HEK293 (cell line): ENCODE results near the gene SNRNP70.

ENCODE experiments used
- CTCF ChIA-PET: fragments of 350-600 bp; formaldehyde crosslinking; extraction: SDS; loops from one replicate; lab custom pipeline; 2021; ENCODE audit warnings: antibody characterized with exemption; lab: Yijun Ruan, JAX
- POLR2A ChIA-PET: fragments of 300-600 bp; formaldehyde crosslinking; extraction: SDS; loops from one replicate; lab custom pipeline; 2020; ENCODE audit warnings: antibody characterized with exemption, inconsistent platforms; lab: Yijun Ruan, JAX
- H3K27ac ChIP-seq: fragments of 200-500 bp; sonication (Bioruptor generic); 2 replicates; pipeline ENCODE4 v1.5.1; 2014; ENCODE audit warnings: low read depth, low read length, control low read depth, inconsistent platforms; ENCODE audit errors: extremely low read depth
- H3K36me3 ChIP-seq, 2 experiments: fragments of 200-500 bp in 1 of 2; sonication (Bioruptor generic) in 1 of 2; 1 replicate in 1 of 2; 2 replicates in 1 of 2; pipeline ENCODE4 v1.5.1; 2014 to 2017; ENCODE audit warnings: inconsistent platforms in 2 of 2, low read length in 2 of 2; ENCODE audit not compliant: control insufficient read depth in 2 of 2, insufficient read depth in 1 of 2
- H3K4me1 ChIP-seq: fragments of 200-500 bp; sonication (Bioruptor generic); 2 replicates; pipeline ENCODE4 v1.5.1; 2014; ENCODE audit warnings: mild to moderate bottlenecking, low read length, inconsistent platforms; ENCODE audit not compliant: control insufficient read depth, insufficient read depth
- H3K4me3 ChIP-seq: 2 replicates; pipeline ENCODE4 v1.5.1; 2011; ENCODE audit warnings: low read depth, mild to moderate bottlenecking, control low read depth, low read length, moderate library complexity
- H3K9me3 ChIP-seq: fragments of 200-500 bp; sonication (Bioruptor generic); 2 replicates; pipeline ENCODE4 v1.5.1; 2014; ENCODE audit warnings: low read depth, low read length, inconsistent platforms; ENCODE audit not compliant: control insufficient read depth, insufficient read depth
- KLF10 ChIP-seq: fragments of 450-650 bp; IDR thresholded peaks from 2 replicates; pipeline ENCODE4 v1.5.1; 2018; ENCODE audit warnings: missing biosample characterization, mild to moderate bottlenecking, missing genetic modification characterization
- ZBTB17 ChIP-seq: fragments of 450-650 bp; formaldehyde crosslinking; IDR thresholded peaks from 2 replicates; pipeline ENCODE4 v1.5.1; 2016; ENCODE audit warnings: missing biosample characterization, missing genetic modification characterization
- ZBTB20 ChIP-seq: fragments of 450-650 bp; formaldehyde crosslinking; IDR thresholded peaks from 2 replicates; pipeline ENCODE4 v1.5.1; 2016; ENCODE audit warnings: missing biosample characterization, missing genetic modification characterization
- ZBTB21 ChIP-seq: fragments of 450-650 bp; formaldehyde crosslinking; IDR thresholded peaks from 2 replicates; pipeline ENCODE4 v1.5.1; 2017; ENCODE audit warnings: missing biosample characterization, missing genetic modification characterization
- ZEB2 ChIP-seq: fragments of 450-650 bp; formaldehyde crosslinking; IDR thresholded peaks from 2 replicates; pipeline ENCODE4 v1.5.1; 2016; ENCODE audit warnings: missing biosample characterization, missing genetic modification characterization
- ZIC2 ChIP-seq: fragments of 450-650 bp; formaldehyde crosslinking; IDR thresholded peaks from 2 replicates; pipeline ENCODE4 v1.5.1; 2016; ENCODE audit warnings: missing biosample characterization, missing genetic modification characterization
- ZNF138 ChIP-seq: fragments of 450-650 bp; formaldehyde crosslinking; IDR thresholded peaks from 2 replicates; pipeline ENCODE4 v1.5.1; 2016; ENCODE audit warnings: missing biosample characterization, missing genetic modification characterization, borderline replicate concordance
- ZNF2 ChIP-seq: fragments of 450-650 bp; formaldehyde crosslinking; IDR thresholded peaks from 2 replicates; pipeline ENCODE4 v1.5.1; 2016; ENCODE audit warnings: missing biosample characterization, missing genetic modification characterization
- ZNF23 ChIP-seq: fragments of 450-650 bp; formaldehyde crosslinking; IDR thresholded peaks from 2 replicates; pipeline ENCODE4 v1.5.1; 2016; ENCODE audit warnings: missing biosample characterization, missing genetic modification characterization, borderline replicate concordance
- ZNF501 ChIP-seq: fragments of 450-650 bp; formaldehyde crosslinking; IDR thresholded peaks from 2 replicates; pipeline ENCODE4 v1.5.1; 2016; ENCODE audit warnings: missing biosample characterization, missing genetic modification characterization
- ZNF600 ChIP-seq: fragments of 450-650 bp; formaldehyde crosslinking; IDR thresholded peaks from 2 replicates; pipeline ENCODE4 v1.5.1; 2016; ENCODE audit warnings: missing biosample characterization, missing genetic modification characterization
- ZNF623 ChIP-seq: fragments of 450-650 bp; formaldehyde crosslinking; IDR thresholded peaks from 2 replicates; pipeline ENCODE4 v1.5.1; 2016; ENCODE audit warnings: missing biosample characterization, missing genetic modification characterization
- TF ChIP-seq, protein P1 (sequence below): fragments of 450-650 bp; IDR thresholded peaks from 2 replicates; pipeline ENCODE4 v1.5.1; 2018; ENCODE audit warnings: missing biosample characterization, mild to moderate bottlenecking, missing genetic modification characterization
- TF ChIP-seq, protein P2 (sequence below): fragments of 450-650 bp; formaldehyde crosslinking; IDR thresholded peaks from 2 replicates; pipeline ENCODE4 v1.5.1; 2016; ENCODE audit warnings: missing biosample characterization, missing genetic modification characterization
- TF ChIP-seq, protein P3 (sequence below): fragments of 450-650 bp; formaldehyde crosslinking; optimal IDR thresholded peaks from 2 replicates; pipeline ENCODE3; 2016; ENCODE audit warnings: missing biosample characterization, mild to moderate bottlenecking, missing genetic modification characterization
- TF ChIP-seq, protein P4 (sequence below): fragments of 450-650 bp; formaldehyde crosslinking; IDR thresholded peaks from 2 replicates; pipeline ENCODE4 v1.5.1; 2017; ENCODE audit warnings: missing biosample characterization, missing genetic modification characterization
- TF ChIP-seq, protein P5 (sequence below): fragments of 450-650 bp; formaldehyde crosslinking; IDR thresholded peaks from 2 replicates; pipeline ENCODE4 v1.5.1; 2017; ENCODE audit warnings: missing biosample characterization, missing genetic modification characterization

SNRNP70 gene

DNA sequence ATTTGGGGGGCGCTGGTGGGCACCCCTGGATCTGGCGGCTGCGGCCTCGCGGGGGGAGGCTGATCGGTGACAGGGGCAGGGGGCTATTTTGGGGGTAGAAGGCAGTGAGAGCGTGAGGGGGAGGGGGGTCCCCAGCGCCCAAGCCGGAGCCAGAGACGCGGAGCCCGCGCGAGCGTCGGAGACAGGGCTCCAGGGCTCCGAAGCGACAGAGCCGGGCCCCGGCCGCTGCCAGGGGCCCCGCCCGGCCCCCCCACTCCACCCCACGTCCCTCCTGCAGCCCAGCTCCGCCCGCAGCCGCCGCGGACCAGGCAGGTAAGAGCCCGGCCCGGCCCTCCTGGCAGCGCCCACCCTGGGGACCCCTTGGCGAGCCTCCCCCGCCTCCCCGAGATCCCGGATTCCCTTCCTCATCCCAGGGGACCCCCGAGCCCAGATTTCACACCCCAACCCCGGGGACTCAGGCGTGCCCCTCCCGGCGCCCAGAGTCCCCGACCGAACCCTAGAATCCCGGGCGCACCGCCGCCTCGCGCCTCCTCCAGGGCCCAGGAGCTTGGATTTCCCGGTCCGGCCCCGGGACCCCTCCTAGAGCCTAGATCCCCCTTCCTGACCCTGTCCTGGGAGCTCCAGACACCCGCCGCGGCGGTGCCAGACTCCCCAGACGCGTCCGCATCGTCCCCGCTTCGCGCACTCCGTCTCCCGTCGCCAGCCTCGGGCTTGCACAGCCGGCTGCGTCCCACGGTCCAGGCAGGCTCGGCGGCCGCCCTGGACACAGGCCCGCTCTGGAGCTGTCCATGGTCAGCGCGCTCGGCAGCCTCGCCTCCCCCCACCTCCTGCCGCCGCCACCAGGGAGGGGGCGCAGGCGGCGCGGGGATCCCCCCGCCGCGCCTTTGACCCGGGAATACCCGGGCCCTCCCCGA lies 34.4 kb downstream of the SNRNP70 start, which contains the start of gene PPFIA3 (continued):
- TF ChIP-seq, protein P1, sequence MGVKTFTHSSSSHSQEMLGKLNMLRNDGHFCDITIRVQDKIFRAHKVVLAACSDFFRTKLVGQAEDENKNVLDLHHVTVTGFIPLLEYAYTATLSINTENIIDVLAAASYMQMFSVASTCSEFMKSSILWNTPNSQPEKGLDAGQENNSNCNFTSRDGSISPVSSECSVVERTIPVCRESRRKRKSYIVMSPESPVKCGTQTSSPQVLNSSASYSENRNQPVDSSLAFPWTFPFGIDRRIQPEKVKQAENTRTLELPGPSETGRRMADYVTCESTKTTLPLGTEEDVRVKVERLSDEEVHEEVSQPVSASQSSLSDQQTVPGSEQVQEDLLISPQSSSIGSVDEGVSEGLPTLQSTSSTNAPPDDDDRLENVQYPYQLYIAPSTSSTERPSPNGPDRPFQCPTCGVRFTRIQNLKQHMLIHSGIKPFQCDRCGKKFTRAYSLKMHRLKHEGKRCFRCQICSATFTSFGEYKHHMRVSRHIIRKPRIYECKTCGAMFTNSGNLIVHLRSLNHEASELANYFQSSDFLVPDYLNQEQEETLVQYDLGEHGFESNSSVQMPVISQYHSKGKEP (tag by site-specific recombination) = no peak
- TF ChIP-seq ZNF501 (tag by site-specific recombination) (no peak), ZNF623 (tag by site-specific recombination) (no peak), ZBTB21 (tag by site-specific recombination) (no peak), ZEB2 (tag by site-specific recombination) (no peak), ZNF600 (tag by site-specific recombination) (no peak), ZNF138 (tag by site-specific recombination) (no peak), KLF10 (tag by site-specific recombination) (no peak), ZNF23 (tag by site-specific recombination) (no peak)
- TF ChIP-seq, protein P2, sequence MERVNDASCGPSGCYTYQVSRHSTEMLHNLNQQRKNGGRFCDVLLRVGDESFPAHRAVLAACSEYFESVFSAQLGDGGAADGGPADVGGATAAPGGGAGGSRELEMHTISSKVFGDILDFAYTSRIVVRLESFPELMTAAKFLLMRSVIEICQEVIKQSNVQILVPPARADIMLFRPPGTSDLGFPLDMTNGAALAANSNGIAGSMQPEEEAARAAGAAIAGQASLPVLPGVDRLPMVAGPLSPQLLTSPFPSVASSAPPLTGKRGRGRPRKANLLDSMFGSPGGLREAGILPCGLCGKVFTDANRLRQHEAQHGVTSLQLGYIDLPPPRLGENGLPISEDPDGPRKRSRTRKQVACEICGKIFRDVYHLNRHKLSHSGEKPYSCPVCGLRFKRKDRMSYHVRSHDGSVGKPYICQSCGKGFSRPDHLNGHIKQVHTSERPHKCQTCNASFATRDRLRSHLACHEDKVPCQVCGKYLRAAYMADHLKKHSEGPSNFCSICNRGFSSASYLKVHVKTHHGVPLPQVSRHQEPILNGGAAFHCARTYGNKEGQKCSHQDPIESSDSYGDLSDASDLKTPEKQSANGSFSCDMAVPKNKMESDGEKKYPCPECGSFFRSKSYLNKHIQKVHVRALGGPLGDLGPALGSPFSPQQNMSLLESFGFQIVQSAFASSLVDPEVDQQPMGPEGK (tag by site-specific recombination) = no peak
- TF ChIP-seq, protein P3, sequence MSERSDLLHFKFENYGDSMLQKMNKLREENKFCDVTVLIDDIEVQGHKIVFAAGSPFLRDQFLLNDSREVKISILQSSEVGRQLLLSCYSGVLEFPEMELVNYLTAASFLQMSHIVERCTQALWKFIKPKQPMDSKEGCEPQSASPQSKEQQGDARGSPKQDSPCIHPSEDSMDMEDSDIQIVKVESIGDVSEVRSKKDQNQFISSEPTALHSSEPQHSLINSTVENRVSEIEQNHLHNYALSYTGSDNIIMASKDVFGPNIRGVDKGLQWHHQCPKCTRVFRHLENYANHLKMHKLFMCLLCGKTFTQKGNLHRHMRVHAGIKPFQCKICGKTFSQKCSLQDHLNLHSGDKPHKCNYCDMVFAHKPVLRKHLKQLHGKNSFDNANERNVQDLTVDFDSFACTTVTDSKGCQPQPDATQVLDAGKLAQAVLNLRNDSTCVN = peak; percentile 44

DNA sequence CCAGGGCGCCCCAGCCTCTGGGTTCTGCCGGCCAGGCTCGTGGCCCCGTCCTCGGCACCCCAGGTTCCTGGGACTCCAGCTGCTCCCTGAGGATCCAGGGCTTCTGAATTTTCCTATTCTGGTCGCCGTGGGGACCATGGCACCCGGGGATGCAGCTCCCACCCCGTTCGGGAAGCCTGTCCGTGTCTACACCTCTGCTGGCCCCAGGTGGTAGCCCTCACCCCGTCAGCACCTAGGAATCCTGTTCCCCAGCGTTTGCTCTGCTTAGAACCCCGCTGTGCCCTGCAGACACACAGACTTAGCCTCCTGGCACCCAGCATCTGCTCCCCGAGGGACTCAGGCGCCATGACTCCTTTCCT lies 35.1 kb downstream of the SNRNP70 start:
- Histone ChIP-seq H3K36me3 (peaks cover 0 to 9% of the 10 kb centered on the region in 2 experiments; a peak in 2 of 3 replicates), H3K9me3 (no peaks in the 10 kb centered on the region), H3K27ac (no peak overlapping the region), H3K4me1 (peaks cover 5% of the 10 kb centered on the region; the same call in 1 of the 2 replicates), H3K4me3 (no peak overlapping the region)
- POLR2A ChIA-PET = interaction anchor here (0.8 to 1.6 kb wide), 5 partner anchors 8 to 30 kb away, joined by 3 to 8 read pairs (median 6); no protein-coding TSS in a partner anchor
- CTCF ChIA-PET = interaction anchor here (0.7 to 2.9 kb wide), 5 partner anchors 23 to 181 kb away, joined by 4 to 15 read pairs (median 10); no protein-coding TSS in a partner anchor
- TF ChIP-seq ZIC2 (tag by site-specific recombination) = peak; percentile 47
- TF ChIP-seq, protein P4, sequence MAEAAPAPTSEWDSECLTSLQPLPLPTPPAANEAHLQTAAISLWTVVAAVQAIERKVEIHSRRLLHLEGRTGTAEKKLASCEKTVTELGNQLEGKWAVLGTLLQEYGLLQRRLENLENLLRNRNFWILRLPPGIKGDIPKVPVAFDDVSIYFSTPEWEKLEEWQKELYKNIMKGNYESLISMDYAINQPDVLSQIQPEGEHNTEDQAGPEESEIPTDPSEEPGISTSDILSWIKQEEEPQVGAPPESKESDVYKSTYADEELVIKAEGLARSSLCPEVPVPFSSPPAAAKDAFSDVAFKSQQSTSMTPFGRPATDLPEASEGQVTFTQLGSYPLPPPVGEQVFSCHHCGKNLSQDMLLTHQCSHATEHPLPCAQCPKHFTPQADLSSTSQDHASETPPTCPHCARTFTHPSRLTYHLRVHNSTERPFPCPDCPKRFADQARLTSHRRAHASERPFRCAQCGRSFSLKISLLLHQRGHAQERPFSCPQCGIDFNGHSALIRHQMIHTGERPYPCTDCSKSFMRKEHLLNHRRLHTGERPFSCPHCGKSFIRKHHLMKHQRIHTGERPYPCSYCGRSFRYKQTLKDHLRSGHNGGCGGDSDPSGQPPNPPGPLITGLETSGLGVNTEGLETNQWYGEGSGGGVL (tag by site-specific recombination) = no peak
- peak; percentile 8; the same call in 1 of the 2 replicates for TF ChIP-seq ZBTB20 (tag by site-specific recombination)

DNA sequence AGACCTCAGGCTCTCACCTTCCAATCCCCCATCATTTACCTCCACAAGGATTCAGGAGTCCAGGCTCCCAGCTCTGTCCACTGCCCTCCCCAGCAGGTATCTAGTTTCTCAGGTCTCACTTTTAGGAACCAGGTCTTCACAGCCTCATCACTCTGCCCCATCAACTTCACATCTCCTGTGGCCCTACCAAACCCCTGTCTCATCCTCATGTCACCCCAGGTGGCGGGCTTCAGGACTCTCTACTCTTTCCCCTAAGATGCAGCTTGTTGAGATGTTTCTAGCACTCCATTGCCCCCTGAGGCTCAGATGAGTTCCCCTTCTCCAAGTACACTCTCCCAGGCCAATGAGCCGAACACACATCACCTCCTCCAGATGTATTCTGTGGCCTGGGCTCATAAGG lies 35.6 kb downstream of the SNRNP70 start:
- no peak overlapping the region for H3K27ac ChIP-seq
- H3K9me3 ChIP-seq = no peaks in the 10 kb centered on the region
- POLR2A ChIA-PET = no interaction called here
- peaks cover 0 to 8% of the 10 kb centered on the region in 2 experiments; a peak in 2 of 3 replicates for H3K36me3 ChIP-seq
- TF ChIP-seq ZNF2 (tag by site-specific recombination) = no peak
- TF ChIP-seq ZBTB17 (tag by site-specific recombination) = peak; percentile 76
- TF ChIP-seq, protein P5, sequence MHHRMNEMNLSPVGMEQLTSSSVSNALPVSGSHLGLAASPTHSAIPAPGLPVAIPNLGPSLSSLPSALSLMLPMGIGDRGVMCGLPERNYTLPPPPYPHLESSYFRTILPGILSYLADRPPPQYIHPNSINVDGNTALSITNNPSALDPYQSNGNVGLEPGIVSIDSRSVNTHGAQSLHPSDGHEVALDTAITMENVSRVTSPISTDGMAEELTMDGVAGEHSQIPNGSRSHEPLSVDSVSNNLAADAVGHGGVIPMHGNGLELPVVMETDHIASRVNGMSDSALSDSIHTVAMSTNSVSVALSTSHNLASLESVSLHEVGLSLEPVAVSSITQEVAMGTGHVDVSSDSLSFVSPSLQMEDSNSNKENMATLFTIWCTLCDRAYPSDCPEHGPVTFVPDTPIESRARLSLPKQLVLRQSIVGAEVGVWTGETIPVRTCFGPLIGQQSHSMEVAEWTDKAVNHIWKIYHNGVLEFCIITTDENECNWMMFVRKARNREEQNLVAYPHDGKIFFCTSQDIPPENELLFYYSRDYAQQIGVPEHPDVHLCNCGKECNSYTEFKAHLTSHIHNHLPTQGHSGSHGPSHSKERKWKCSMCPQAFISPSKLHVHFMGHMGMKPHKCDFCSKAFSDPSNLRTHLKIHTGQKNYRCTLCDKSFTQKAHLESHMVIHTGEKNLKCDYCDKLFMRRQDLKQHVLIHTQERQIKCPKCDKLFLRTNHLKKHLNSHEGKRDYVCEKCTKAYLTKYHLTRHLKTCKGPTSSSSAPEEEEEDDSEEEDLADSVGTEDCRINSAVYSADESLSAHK (tag by site-specific recombination) = peak; percentile 46; the same call in 1 of the 2 replicates
- CTCF ChIA-PET = interaction anchor here (0.8 to 2.9 kb wide), 5 partner anchors 14 to 88 kb away, joined by 3 to 15 read pairs (median 10); no protein-coding TSS in a partner anchor
- peaks cover 5% of the 10 kb centered on the region; the same call in 1 of the 2 replicates for H3K4me1 ChIP-seq
- no peak overlapping the region for H3K4me3 ChIP-seq
